Stimulated activated CD4-positive, alpha-beta T cell treated with anti-CD3 and anti-CD28 coated beads, Interleukin-4, amount 100 ng/mL, for 1 hour (primary cell): ENCODE data around the gene LEMD1.
"Not testable (repeated sequence)": the region's sequence is repeated elsewhere in the genome, so short reads cannot be mapped to it uniquely, and the experiment has no call there.

Experiments used
- DNase-seq: peaks from one replicate; pipeline ENCODE4 v3.0.0-alpha.2; 2020

The LEMD1 gene

DNA sequence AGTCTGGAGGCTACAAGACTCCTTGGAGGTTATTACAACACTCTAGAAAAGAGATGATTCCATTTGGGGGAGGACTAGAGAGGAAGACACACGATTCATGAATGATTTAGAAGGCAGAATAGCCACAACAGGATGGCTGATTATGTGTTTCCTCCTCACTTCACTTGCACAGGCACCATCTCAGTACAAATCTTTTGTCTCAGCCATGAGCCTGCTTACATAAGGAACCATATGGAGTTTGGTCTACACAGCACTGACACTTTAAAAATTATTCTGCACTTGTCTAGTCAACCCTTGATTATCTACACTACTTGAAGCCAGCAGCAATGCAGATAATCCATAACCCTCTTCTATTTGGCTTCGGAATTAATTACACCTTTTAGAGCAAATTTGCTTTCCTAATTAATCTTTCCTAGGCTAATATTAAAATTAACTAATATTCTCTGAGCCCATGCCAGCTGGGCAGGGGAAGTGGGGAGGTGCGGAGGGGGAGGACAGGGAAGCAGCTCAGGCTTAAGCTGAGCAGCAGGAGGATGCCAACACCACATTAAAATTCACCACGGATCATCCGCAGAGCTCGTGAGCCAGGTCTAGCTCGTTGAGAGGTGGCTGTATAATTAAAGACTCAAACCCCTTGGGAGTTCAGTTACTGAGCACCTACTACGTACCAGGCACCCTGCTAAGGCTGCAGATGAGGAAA is 3.2 kb upstream of the LEMD1 start:
- DNase-seq = no peak

DNA sequence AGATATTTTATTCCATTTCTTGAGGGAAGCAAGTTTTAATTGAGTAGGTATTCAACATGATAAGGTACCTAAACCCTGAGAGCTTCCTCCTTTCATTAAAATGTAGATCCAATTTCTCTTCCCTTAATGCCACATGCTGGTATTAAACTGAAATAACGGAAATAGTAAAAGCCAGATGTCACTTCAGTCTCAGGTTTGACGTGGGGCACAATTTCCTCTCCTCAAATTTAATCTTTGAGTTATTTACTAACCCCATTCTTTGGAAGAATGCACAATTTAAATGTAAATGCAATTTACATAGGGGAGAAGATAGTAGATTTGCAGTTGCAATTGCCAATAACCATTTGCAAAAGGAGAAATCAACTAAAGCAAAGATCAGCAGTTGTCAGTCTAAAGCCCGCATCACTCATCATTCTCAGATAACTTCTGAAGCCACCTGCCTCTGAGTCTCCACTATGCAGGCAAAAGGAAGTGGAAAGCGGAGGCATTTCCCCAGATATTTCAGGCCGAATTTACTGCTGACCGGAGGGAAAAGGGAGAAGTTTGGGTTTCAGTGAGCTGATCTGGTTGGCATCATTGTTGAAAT is 2.1 kb upstream of the LEMD1 start:
- no peak for DNase-seq

DNA sequence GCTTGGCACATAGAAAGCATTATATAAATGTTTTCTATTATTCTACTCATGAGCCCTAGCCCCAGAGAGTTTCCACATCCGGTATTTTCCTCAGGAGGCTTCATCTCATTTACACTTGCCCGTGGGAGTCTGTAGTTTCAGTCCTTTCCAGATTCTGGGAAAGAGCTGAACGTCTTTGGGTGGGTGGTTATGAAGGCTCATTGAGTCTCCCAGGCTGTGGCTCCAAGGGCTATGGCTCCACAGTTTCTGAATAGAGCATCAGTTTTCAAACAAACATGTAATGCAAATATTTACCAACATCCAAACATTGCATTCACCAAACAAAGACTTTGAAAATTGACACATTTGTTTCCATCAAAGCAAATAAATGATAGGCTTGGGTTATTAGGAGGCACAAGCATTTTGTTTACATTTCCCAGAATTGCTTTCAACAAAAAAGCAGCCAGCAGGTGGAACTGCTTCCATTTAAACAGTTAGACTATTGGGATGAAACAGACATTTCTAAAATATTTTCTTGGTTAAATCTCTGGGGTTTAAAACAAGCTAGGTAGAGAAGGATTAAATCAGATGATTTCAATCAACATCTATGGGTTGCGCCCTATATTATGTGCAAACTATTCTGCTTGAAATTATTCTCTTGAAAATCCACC is 1.3 kb upstream of the LEMD1 start:
- DNase-seq = no peak

DNA sequence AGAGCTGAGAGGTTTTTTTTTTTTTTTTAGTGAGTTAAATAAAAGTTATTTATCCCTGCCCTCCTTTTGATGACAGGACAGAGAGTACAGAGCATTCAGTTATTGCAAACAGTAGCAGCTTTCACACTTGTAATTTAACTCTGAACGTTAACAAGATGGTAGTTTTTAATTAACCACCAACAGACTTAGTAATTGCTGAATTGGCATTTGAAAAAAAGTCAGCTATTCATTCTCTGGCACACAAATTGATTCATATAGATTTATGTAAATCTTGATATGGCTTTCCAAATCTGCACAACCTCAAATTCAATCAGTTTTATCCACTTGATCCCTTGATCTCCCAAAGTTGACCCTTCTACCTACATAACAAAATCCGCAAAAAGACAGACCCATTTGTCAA is 918 bp downstream of the LEMD1 start:
- no peak for DNase-seq

GRCh38 chr1:205417870-205418635 is 3.8 kb downstream of the LEMD1 start:
- no peak for DNase-seq

GRCh38 chr1:205416322-205416721 is 5.5 kb downstream of the LEMD1 start:
- no peak for DNase-seq

GRCh38 chr1:205410581-205411298 is 11.1 kb downstream of the LEMD1 start:
- no peak for DNase-seq

DNA sequence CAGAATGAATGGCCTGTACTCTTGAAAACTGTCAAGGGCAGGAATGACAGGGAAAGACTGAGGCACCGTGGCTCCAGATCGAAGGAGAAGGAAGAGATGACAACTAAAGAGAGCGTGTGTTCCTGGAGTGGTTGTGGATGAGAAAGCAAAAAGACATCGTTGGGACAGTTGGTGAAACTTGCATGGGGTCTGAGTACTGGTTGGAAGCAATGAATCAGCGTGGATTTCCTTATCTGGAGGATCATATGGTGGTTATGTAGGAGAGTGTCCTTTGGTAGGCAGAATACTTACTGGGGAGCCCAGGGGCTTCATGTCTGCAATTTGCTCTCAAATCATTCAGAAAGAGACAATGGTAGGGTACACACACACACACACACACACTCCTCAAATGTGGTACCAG is 13.9 kb downstream of the LEMD1 start:
- no peak for DNase-seq

GRCh38 chr1:205406252-205406651 is 15.6 kb downstream of the LEMD1 start:
- DNase-seq = not testable (repeated sequence)

DNA sequence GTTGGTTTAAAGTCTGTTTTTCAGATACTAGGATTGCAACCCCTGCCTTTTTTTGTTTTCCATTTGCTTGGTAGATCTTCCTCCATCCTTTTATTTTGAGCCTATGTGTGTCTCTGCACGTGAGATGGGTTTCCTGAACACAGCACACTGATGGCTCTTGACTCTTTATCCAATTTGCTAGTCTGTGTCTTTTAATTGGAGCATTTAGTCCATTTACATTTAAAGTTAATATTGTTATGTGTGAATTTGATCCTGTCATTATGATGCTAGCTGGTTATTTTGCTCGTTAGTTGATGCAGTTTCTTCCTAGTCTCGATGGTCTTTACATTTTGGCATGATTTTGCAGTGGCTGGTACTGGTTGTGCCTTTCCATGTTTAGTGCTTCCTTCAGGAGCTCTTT is 17.4 kb downstream of the LEMD1 start:
- DNase-seq = not testable (repeated sequence)

DNA sequence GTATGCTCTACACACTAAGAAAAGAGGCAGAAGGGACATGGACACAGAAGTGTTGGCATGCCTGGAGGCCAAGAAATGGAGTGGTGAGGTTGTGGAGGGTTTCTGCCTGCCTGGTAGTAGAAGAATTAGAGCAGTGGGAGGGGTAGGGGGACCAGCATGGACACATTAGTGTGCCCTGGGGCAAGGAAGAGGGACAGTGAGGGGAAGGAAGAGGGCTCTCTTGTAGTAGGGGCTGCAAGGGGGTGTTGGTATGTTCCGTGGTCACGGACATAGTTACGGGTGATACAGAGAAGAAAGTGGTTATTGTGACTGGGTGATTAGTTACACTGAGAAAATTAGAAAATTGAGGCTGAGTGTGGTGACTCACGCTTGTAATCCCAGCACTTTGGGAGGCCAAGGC is 23.3 kb downstream of the LEMD1 start:
- no peak for DNase-seq

DNA sequence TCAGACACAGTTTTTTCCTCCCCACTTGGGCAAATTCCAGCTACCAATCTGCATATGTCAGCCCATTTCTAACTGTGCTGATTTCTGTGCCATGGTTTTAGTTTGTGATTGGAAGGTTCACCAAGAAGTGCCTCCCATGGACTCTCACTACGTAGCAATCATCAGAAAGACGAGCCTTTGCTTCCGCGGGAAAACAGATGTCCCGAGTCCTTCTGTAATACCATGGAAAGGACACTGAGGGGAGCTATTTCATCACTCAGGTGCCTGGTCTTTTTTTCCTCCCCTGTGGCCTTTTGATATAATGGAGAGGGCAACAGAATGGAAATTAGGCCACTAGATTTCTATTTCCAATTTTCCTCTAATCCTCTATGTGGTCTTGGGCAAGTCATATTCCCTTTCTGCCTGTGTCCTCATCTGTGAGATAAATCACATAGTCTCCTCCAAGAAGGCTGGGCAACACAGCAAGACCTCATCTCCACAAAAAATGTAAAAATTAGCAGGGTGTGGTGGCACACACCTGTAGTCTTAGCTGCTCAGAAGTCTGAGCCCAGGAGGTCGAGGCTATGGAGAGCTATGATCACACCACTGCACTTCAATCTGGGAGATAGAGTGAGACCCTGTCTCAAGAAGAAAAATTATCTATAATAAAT is 24.8 kb downstream of the LEMD1 start:
- DNase-seq = no peak

DNA sequence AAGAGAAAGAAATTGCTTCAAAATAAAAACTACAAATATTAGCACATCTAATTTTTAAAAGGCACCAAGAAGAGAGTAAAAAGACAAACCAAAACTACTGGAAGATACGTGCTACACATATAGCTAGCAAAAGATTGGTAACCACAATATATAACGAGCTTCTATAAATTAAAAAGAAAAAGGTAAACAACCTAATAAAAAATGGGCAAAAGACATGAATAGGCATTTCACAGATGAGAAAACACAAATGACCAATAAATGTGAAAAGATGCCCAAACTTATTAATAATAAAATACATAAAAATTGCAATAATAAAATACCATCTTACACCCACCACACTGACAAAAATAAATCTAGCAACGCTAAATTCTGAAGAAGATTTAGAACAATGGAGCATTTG is 26.2 kb downstream of the LEMD1 start:
- no peak for DNase-seq

- no peak for DNase-seq
Measured at GRCh38 chr1:205392650-205393049, 29.2 kb downstream of the LEMD1 start.

GRCh38 chr1:205391386-205391785 is 30.5 kb downstream of the LEMD1 start:
- no peak for DNase-seq

GRCh38 chr1:205387845-205388244 is 34.0 kb downstream of the LEMD1 start:
- DNase-seq = no peak

DNA sequence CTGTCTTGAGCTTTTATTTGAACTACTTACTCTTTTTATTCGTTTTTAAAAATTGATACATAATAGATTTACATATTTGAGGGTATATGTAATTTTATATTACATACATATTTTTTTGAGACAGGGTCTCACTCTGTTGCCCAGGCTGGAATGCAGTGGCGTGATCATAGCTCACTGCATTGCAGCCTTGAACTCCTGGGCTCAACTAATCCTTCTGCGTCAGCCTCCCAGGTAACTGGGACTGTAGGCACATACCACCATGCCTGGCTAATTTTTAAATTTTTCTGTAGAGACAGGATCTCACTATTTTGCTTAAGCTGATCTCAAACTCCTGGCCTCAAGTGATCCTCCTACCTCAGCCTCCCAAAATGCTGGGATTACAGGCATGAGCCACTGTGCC is 38.9 kb downstream of the LEMD1 start:
- not testable (repeated sequence) for DNase-seq

DNA sequence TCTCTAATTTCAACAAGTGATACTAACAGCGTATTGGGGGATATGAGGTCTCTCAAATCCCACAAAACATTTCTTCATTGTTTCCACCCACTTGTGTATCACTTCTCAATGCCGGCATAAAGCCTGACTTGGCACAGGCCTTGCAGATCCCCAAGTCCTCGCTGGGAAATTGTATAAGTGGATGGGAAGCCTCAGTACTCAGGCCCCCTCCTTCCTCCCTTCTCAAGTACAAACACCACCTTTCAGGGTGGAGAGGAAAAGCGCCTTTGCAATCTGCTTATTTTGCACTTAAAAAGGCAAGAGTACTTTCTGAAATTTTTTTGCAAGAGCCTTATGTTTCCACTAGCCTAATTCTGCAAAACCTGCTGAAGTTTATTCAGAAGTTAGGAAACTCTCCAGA is 39.3 kb downstream of the LEMD1 start:
- DNase-seq = no peak

- DNase-seq = no peak
Measured at GRCh38 chr1:205381305-205381704, 40.6 kb downstream of the LEMD1 start.

DNA sequence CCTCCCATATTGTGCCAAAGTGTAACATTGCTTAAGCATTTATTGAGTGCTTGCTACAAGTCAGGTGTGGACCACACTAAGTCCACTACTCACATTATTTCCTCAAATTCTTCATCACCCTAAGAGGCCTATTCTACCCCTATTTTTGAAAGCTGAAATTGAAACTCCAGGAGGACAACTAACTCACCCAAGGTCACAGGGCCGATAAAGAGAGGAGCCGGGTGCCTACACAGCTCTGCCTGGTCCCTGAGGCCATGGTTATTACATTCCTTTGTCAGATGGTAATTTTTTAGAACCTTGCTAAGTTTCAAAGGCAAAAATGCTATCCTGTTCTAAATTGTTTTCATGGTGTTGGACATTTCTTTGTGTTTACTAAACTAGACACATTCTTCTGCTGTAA is 41.0 kb downstream of the LEMD1 start:
- no peak for DNase-seq

- DNase-seq = no peak
Measured at GRCh38 chr1:205379056-205379455, 42.8 kb downstream of the LEMD1 start.

DNA sequence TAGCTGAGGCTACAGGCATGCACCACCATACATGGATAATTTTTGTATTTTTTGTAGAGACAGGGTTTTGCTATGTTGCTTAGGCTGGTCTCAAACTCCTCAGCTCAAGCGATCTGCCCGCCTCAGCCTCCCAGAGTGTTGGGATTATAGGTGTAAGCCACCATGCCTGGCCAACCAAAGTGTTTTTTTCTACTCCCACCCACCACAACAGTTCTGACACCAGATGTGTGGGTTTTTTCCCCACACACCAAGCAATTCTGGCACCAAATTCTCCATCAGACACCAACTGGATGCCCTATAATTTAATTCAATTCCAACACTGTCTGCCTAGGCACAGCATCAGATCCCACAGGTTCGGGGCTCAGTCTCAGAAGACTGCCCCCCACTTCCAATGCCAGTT is 44.5 kb downstream of the LEMD1 start:
- DNase-seq = no peak

DNA sequence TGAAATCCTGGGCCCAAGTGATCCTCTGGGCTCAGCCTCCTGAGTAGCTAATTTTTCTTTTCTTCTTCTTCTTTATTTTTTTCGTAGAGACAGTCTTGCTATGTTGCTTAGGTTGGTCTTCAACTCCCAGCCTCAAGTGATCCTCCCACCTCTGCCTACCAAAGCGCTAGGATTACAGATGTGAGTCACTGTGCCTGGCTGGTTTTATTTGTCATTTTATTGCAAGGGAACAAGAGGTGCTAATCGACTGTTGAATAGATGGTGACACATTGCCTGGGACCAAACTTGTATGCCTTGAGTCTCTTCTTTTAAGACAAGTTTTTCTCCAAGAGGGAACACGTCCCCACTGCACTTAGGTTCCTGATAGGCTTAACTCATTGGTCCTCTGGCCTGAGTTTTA is 45.1 kb downstream of the LEMD1 start:
- no peak for DNase-seq
